NCI-H2029 (cell line): ENCODE results near the gene MCOLN2.
"Not testable (repeated sequence)": the region's sequence is repeated elsewhere in the genome, so short reads cannot be mapped to it uniquely, and the experiment has no call there.

Experiments used
- DNase-seq: peaks from one replicate; lab custom pipeline; 2025; lab: John Stamatoyannopoulos, UW

Gene MCOLN2

DNA sequence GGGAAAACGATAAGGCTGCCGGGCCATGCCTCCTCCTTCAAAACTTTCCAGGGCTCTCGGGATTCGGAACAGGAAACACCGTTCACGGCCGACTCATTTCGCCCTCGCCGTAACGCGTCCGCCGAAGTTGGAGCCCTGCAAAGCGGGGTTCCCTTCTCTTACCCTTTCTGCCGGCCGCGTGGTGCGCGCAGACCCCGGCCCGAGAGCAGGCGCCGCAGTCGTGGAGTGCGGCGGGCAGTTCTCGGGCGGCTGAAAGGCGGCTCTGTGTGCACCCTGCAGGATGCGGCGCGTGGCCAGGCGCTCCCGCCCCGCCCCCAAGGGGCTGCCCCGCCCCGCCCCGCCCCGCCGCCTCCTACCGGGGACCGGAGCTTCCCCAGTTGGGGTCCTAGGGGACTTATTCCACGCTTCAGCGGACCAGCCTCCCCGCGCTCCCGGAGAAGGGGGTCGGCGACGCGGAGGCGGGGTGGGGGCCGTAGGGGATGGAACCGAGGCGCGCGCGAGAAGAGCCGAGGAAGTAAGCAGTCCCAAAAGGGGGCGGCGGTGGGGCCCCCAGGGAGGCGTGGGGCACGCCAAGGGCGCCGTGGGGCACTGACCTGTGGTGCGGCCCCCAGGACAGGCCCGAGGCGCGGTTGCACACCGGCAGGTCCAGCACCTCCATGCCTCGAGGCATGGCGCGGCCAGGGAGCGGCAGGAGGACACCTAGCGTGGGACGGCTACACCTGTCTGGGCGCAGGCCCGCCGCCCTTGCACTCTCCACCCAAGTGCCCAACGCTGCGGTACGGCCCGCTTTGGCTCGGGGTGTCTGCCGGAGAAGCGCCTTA, at the start of gene MCOLN2:
TSS of gene MCOLN2 (minus strand) at position 268 of the 821 bp plus-strand sequence. CDS start at position 27, 241 bp downstream.
- DNase-seq = no peak

DNA sequence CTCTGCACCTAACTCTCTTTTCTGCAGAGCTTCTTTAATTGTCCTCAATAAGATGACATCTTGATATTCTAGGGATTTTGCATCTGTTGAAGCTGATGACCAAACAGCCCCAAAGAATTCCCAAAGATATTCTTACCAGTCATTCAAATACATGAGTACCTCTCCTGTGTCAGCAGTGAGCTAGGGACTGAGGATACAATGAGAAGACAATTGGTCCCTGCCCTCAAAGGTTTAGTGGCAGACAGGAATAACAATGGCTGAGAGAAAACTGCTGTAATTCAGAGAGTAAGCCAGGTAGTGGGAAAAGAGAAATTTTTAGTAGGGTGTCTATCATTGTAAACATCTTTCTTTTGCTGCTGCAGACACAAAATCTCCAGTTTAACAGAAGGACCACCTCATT, 45.5 kb upstream of the MCOLN2 start:
- no peak for DNase-seq

DNA sequence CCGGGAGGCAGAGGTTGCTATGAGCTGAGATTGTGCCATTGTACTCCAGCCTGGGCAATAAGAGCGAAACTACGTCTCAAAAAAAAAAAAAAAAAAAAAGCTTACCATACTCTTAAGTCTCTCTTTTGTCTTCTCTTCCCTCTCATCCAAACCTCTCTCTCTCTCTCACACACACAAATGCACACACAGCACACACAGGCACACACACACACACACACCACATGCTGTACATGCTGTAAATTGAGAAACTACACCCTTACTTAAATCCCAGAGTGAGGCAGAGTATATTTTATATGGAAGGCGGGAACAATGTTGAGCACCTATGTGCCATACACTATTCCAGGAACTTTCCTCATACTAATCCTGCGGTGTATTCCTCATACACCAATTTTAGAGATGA, 44.9 kb upstream of the MCOLN2 start:
- no peak for DNase-seq

DNA sequence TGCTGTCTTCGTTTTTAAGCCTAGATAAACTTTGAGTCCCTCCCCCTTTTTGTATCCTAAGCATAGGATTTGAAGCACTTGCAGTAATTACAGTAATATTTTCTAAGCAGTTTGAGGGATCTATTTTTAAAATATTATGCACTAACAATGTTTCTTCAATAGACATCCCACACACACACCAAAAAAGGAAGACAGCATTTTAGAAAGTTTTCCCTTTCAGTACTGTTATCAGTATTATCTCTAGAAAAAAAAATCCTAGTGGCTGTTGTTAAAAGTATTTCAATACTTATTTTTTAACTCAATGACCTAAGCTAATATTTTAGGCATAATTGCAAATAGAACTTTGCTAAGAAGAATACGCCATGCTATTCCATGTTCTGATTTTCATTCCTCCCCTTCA, 36.3 kb upstream of the MCOLN2 start:
- DNase-seq = no peak

DNA sequence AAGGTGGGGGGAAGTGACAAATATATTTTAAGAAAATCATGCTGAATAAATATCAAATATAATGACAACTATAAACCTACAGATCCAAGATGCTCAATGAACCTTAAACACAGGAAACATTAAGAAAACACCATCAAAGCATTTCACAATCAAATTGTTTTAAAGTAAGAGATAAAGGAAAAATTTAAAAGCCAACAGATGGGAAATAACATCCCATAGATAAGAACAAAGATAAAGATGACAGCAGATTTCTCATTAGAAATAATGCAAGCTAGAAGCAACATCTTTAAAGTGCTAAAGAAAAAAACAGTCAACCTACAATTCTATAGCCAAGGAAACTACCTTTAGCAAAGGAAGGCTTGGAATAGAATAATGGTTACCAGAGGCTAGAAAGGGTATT, 33.6 kb upstream of the MCOLN2 start:
- DNase-seq = no peak

DNA sequence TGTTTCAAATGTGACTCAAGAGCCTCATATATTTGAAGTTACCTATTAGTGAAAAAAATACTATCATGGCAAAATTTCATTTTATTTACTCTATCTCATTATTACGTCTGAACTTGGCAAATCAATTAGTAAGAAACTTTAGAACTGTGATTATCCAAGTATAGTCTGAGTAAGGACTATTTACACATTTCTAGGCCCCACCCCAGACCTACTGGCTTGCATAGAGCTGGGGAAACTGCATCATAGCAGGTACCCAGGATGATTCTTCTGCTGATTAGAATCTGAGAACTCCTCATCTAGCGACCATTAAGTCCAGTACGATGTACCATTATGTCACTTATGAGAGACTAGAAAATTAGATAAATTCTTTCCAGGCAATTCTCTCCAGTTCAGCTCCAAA, 31.2 kb upstream of the MCOLN2 start:
- no peak for DNase-seq

DNA sequence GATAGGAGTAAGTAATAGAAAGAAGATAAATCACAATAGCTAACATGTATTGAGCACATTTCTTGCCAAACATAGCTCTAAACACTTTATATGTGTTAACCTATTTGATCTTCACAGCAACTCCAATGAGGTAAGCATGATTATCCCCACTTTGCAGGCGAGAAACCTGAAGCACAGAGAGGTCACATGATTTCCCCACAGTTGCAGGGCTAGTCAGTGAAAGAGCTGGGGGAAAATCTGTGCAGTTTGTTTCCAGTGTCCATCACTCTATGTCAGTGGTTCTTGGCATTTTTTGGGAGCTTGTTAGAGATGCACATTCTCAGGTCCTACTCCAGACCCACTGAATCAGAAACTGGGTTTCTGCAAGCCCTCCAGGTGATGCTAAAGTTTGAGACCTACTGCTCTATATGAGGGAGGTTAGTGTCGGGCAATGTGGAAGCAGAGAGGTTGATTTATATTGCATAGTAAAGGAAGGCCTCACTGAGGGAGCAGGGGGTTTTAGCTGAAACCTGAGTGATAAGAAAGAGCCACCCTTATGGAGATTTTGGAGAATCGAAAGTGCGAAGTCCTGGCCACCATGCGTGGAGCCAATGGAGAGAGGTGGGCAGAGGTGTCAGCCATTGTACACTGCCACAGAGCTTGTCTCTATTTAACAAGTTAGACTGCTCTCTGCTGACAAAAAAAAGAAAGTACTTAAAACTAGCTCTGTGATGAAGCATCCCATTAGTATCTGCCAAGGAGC, 30.5 kb upstream of the MCOLN2 start:
- DNase-seq = no peak

DNA sequence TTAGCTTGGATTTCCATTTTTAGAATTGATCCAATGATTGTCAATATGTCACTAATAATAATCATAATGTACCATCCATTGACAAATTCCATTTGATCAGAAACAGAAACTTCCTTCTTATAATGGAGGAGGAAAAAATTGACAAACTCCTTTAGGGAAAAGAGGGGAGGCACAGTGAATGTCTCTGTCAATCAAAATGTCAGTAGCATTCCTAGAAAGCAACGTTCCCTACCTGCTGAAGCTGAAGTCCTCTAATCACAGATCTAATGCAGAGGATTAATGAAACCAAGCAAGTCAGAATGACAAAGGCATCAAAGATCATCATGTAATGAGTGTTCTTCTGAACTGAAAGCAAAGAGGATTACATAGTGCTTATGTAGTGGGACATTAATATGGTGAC, 29.0 kb upstream of the MCOLN2 start:
- DNase-seq = no peak

DNA sequence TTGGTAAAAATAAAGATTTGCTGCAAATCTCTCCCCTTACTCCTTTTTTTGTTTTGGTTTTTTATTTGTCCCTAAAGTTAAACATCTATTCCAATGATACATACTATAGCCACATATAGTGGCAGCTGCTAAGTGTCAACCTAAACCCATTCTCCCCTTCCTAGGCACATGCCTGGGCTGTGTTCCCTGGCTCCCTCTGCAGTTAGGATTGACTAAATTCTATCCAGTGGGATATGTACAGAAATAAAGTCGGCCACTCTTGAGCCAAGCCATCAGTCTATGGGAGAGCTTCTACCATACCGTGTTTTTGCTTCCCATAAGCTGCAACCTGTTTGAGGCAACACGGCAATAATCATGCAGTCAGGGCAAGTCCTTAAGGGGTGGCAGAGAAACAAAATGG, 27.8 kb upstream of the MCOLN2 start:
- DNase-seq = no peak

DNA sequence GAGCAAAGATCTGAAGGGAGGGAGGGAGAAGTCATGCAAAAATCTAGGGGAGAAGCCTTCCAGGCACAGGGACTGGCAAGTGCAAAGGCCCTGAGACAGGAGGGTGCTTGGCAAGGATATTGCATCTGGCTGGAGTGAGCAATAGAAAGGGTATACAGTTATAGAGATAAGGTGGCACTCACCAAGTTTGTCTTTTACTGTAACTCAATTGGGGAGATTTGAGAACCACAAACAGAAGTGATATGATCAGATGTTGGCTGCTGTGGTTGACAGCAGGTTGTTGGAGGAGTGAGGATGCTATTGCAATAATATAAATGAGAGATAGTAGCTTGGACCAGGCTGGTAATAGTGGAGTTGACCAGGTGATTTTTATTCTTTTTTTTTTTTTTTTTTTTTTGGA, 25.8 kb upstream of the MCOLN2 start:
- DNase-seq = no peak

DNA sequence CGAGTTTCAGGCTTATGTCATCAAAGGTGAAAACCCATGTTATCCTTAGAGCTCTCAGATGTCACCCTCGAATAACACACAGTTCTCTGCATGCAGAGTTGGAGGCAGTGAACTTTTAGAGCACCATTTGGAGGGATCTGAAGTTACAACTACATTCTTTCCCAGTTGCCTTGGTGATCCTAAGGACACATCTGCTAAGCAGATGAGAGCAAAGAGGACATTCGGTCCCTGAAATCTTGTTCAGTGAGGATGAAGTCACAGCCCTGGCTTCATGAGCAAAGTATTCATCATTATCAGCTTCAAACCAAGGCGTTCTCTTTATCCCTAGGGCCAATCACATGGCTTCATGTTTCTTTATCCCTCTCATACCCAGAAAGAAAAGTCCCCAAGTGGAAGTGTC, 23.1 kb upstream of the MCOLN2 start:
- no peak for DNase-seq

DNA sequence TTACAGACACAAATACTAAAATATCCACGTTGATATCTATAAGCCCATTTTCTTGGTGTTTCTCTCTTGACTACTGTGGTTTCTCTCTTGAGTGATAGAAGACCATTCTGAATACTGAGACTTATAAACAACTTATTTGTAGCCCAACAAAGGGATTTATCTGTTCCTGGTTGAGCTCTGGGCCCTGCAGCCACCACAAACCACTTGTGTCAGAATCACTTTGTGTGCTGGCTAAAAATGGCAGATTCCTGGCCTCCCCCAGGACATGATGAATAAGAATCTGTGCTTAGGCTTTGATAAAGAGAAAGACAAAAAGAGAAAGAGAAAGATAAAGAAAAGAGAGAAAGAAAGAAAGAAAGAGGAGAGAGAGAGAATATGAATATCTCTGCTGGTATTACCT, 18.9 kb upstream of the MCOLN2 start:
- DNase-seq = no peak

DNA sequence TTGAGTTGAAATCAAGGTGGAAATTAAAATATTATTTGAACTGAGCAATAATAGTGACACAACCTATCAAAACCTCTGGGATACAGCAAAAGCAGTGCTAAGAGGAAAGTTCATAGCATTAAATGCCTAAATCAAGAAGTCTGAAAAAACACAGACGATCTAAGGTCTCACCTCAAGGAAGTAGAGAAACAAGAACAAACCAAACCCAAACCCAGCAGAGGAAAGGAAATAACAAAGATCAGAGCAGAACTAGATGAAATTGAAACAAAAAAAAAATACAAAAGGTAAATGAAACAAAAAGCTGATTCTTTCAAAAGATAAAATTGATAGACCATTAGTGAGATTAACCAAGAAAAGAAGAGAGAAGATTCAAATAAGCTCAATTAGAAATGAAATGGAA, 8.7 kb upstream of the MCOLN2 start:
- not testable (repeated sequence) for DNase-seq

DNA sequence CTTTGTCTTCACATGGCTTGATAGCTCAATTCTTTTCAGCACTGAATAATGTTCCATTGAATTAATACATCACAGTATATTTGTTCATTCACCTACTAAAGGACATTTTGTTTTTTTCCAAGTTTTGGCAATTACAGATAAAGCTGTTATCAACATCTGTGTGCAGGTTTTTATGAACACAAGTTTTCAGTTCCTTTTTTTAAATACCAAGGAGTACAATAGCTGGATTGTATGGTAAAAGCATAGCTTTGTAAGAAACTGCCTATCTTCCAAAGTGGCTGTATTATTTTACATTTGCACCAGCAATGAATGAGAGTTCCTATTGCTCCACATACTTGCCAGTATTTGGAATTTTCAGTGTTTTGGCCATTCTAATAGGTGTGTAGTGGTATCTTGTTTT, 4.8 kb upstream of the MCOLN2 start:
- DNase-seq = no peak

DNA sequence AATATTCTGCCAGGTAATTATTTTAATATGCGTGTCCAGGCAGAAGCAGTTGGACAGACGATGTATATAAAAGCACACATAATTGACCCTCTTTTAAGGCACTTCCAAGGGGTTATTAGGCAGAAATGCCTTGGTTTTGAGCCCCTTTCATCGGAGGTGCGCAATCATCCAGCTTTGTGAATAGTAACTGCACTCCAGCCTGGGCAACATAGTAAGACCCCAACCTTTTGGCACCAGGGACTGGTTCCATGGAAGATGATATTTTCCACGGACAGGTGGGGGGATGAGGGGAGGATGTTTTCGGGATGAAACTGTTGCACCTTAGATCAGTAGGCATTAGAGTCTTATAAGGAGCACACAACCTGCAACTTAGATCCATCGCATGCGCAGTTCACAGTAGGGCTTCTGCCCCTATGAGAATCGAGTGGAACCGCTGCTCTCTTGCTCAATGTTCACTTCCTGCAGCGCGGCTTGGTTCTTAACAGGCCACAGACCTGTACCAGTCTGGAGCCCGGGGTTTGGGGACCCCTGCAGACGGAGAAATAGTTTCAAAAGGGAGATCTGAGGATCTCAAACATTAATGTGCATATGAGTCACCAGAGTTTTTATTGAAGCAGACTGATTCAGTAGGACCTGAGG, 1.8 kb upstream of the MCOLN2 start:
- DNase-seq = no peak

DNA sequence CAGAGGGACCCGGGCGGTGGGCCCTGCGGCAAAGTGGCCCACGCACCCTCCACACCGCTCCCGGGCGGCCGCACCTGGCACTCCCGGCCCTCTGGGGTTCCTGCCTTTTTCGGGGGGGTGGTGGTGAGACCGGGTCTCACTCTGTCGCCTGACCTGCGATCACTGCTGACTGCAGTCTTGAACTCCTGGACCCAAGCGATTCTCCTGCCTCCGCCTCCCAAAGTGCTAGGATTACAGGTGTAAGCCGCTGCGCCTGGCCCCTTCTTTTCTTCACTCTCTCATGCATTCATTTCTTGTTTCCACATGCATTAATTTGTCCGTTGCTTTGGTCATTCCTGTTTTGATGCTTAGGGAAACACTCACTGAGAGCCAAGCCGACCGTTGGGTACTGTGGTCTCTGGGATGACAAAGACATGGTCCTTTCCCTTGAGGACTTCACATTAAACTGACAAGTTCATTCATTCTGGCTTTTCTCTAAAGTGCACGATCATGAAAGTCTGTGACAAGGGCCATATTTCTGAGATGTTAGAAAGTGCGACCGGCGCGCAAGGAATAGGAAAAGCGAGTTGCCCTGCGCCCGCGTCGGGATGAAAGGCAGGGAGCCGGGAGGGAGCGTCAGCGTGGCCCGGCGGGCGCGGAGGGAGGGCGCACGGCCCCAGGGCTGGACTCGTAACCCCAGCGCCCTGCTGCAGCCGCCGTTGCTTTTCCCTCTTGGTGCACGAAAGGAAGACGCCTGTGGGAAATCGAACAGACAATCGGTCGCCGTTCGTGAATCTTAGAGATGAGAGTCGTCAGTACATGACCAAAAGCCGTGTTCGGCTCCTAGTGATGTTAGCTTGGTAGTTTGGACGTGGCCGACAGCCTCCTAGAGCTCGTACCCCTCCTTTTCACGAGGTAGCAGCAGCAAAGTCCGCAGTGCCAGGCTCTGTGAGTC, 1.0 kb upstream of the MCOLN2 start:
- DNase-seq = no peak

DNA sequence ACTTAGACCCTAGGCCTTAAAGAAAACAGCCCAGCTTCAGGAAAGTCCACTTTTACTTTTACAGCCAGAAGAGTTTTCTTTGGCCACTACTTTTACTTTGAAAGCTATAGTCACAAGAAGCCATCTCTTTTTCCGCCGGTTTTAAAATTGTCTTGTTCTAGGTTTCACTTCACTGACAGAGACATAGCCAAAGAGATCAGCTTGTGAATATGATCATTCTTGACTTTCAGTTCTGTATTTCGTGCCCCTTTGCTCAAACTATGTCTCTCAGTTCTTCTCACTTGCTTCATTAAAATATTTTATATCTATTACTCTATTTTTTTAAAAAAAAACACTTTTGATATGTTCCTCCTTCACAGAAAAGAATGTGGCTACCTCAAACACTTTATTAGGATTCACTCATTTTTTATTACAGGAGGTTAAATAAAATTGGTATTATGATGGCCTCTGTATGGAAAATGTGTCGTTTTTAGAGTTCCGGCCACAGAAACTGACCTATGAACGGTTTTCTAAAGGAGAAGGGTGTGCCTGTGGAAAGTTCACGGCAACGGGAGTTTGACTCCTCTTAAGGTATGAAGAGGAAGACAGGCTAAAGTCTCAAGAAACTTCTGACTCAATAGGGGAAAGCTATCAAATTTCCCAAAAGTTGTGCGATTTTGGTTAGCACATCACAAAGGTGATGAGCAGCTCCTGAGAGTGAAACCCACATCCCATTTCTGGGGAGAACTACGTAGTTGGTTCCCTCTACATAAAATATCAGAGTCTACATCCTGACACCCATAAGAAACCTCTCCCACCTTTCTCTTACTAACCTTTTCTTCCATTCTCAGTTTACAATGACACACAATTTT, 1.2 kb downstream of the MCOLN2 start:
- no peak for DNase-seq

DNA sequence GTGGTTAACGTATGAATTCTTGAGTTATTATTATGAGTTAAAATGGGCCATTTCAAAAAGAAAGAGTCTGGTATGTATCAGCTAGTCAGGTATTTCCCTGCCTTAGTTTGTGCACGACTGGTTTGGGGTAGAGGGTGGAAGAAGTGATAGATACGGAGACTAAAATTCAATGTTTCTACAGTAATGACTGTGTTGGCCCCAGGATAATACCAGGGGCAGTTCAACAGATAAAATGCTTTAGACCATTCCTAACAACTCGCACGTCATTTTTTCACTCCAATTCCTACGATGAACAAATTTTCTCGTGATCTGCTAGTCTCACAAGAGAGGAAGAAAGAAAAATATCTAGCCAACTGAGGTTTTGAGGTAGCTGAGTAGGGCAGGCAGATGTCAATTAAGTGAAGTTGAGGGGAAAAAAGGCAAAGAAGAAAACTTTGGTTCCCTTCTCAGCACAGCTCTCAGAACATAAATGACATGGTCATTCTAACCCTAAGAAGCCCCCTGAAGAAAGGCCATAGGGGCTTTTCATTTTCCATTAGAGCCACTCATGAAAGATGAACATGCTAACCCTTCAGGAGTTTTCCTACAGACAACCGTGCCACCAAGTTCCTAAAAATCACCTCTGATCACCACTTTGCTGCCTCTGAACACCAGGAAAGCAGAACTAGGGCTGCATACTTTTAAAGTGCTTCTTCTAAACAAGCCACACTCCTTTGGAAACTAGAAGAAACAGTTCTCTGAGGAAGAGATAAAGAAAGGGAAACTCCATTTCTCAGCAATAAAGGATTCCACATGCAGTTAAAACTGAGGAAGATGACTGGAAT, 5.6 kb downstream of the MCOLN2 start:
- no peak for DNase-seq

DNA sequence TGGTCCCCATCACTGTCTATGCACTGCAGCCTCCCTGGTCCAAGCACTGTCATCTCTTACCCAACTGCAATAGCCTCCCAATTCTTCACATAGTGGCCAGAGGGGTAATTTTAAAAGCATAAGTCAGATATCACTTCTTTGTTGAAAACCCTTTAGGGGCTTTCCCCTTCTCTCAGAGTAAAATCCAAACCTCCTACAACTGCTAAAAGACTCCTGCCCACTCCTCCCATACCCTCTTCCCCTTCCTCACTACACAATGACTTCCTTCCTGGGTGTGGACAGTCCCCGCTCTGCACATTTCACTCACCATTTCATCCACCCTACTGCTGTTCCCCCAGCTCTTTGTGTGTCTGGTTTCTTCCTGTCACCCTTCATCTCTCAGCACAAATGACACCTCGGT, 8.3 kb downstream of the MCOLN2 start:
- DNase-seq = no peak

DNA sequence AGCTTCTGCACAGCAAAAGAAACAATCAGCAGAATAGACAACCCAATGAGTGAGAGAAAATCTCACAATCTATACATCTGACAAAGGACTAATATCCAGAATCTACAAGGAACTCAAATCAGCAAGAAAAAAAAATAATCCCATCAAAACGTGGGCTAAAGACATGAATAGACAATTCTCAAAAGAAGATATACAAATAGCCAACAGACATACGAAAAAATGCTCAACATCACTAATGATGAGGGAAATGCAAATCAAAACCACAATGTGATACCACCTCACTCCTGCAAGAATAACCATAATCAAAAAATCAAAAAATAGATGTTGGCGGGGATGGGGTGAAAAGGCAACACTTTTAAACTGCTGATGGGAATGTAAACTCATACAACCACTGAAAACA, 10.4 kb downstream of the MCOLN2 start:
- DNase-seq = not testable (repeated sequence)
